OCI-M2 (cell line): ENCODE results near the gene KIZ.
"Not testable (repeated sequence)": the region's sequence is repeated elsewhere in the genome, so short reads cannot be mapped to it uniquely, and the experiment has no call there.

Experiments
- DNase-seq: peaks from one replicate; lab custom pipeline; 2025; ENCODE audit not compliant: unreplicated experiment; lab: John Stamatoyannopoulos, UW

KIZ gene

DNA sequence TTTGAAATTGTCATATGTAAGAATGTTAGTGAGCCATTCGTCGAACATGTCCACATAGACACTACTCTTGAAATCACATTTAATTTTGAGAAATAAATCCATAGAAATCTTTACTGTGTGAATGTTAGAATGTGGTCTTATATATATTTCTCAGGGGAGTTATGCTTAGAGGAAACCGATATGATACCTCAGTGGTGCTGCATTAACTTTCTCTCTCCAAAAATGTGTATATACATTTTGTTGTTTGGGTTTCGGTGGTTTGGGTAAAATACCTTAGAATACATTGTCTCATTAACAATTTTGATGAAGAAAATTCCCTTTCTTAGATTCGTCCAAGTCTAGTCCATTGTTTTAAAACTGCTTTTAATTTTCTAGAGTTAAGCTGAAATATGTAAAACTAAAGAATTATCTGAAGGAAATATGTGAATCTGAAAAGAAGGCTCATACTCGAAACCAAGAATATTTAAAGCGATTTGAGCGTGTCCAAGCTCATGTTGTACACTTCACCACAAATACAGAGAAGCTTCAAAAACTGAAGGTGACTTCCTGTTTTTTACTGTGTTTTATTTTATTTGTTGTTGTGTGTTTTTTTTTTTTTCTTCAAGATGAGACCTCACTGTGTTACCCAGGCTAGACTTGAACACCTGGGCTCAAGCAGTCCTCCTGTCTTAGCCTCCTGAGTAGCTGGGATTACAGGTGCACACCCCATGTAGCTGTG lies 10.3 kb downstream of the KIZ start:
- DNase-seq = no peak

DNA sequence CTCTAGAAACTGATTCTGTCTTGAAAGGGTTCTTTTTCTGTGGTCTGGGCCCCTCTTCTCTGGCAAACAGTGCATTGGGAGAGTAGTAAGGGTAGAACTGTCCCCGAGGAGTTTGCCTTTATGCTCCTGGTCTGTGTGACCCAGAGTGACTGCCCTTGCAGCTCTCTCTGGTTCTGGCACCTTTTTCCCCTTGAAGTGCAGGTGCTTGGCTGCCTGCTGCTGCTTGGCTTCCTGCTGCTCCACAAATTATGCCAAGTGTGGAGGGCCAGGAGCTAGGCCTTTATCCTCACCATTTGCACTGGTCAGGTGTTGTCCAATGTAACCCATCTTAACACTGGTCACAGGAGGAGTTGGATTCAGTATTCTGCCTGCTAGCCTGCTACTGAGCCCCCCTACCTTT lies 11.2 kb downstream of the KIZ start:
- no peak for DNase-seq

DNA sequence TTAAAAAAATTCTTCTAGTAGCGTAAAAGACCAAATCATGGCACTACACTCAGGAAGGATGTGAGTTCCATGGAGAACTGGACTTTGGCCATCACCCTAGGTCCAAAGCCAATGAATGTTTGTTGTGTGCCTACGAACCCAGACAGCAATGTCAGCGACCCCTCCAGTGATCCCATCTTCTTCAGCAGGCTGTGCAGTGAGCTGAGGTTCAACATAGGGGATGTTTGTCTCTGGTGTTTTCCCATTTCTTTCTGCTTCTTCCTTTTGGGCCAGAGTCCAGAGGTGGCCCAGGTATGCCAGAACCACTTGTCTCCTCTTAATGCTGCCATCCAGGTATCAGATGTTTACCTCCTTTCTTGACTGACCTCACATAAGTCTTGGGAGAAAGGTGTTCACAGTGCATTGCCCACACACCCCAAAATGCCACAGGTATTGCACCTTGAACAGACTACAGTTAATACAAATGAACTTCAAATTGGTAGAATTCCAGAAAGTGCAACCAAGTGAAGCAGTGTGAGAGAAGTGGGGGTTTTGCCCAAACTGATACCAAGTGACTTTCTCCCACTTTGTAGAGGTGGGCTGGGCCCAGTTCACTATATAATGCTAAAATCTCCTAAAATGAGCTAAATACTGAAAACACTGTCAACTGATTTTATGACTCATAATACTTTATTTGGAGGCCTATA lies 14.1 kb downstream of the KIZ start:
- no peak for DNase-seq

DNA sequence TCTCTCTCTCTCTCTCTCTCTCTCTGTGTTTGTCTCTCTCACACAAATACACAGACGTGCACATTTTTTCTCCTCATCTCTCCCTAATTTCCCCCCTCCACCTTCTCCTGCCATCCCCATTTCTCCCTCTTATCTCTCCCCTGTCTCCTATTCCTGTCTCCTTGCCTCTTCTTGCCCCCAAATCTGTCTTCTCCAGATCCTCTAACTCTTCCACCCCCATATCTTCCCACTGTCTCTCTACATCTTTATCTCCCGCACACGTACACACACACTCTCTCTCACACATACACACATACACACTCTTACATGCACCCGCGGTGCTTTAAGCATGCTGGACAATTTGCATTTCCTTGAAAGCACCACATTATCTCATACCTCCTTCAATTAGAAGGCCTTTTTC lies 15.9 kb downstream of the KIZ start:
- DNase-seq = no peak

DNA sequence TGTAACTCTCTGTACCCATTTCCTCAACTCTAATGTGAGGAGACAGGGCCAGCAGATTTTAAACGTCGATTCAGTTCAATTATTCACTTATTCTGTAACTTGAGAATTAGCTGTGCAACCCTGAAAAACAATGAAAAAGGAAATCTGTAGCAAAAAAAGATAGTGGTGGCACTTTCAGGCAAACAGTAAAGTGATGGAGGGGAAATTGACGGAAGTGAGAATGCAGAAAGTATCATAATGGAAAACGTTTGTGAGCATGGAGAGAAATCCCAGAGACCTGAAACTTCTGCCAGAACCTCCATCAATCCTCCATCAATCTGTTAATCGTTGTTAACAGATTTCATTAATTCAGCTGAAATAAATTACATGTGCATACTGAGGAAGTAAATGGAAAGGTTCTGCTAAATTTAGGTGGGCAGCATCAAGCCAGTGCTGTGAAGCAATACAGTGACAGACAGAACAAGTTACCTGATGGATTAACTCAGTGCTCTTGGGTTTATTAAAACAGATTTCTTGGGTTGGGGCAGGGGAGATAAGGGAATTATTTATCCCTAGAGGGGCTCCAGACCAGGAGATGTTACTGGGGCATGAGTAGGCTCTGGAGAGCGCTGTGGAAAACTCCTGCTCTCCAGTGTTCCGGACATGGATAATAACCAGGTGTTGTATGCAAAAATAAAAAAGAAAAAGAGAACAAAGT lies 17.5 kb downstream of the KIZ start:
- DNase-seq = no peak

DNA sequence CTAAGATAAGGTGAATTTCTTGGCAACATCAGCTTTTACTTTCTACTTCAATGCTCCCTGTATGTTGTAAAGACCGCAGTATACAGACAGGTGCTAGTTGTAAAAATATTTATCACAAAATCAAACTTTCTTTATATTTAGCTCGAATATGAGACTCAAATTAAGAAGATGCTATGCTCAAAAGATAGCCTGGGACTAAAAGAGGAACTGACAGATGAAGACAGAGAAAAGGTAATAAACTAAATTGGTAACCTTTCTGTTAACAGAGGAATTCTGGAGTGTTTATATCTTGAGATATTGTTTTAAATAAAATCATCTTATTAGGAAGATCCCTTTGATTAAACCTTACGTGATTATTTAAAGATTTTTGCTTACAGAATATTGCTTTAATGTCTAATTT lies 19.5 kb downstream of the KIZ start:
- DNase-seq = no peak

DNA sequence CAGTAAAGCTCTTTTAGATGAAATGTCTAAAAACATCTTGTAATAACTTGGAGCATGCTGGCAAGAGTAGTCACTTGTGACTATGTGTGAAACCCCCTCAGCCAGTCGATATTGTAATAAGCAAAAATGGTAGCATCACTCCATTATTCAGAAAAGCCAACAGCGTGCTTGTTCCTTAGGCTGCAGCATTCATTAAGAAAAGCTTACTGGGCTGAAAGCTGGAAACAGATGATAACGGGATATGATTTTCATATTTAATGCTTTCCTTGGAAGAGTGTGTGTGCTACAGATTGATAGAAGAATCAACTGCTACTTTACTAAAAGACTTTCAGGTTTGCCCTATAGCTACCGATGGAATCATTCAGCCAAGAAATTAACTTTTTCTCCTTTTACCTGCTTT lies 20.3 kb downstream of the KIZ start:
- DNase-seq = peak; percentile 39

DNA sequence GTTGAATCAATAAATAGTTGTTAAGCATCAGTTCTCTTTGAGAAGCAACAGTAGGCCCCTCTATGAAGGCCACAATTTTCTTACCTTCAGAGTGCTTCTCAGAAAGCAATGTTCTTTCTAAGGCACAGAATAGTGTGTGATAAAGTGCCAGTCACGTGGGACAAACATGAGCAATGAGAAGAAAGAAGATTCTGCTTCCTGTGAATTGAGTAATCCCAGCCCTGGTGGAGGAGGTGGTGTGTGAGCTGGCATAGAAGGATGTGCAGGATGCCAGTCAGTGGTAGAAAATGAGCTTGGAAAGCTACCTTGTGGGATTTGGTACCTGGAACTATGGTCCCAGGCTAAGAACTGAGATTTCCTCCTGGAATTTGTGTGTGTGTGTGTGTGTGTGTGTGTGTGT lies 21.7 kb downstream of the KIZ start:
- DNase-seq = no peak

DNA sequence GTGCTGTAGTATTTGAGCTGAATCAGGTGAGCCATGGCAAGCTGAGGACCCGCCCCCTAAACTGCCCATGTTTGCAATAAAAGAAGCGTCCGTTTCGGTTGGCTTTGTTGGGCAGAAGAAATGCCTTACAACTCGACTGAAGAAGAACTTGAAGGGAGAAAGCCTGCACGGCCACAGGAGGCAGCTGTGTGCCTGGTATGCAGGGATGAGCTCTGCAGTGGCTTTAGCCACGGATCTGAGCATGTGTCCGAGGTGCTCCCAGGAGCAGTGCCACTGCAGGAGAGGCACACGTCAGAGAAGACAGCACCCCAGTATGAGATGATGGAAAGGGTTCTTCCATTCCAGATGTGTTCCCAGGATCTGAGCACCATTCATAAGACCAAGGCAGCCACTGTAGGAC lies 23.5 kb downstream of the KIZ start:
- no peak for DNase-seq

DNA sequence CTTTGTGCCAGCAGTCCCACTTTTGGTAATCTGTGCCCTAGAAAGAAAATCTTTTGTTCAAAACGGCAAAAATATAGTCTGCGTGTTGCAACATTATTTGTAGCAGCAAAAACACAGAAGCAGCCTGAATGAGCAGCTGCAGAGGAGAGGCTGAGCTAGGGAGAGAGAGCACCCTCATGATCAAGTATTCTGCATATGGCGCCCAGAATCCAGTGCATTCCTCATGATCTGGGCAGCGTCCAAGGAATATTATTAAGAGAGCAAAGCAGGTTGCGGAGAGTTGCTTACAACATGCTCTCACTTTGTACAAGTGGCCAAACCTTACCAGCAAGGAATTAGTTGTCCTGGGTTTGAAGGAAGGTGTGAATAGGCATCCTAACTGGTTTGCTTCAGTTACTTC lies 25.9 kb downstream of the KIZ start:
- no peak for DNase-seq

DNA sequence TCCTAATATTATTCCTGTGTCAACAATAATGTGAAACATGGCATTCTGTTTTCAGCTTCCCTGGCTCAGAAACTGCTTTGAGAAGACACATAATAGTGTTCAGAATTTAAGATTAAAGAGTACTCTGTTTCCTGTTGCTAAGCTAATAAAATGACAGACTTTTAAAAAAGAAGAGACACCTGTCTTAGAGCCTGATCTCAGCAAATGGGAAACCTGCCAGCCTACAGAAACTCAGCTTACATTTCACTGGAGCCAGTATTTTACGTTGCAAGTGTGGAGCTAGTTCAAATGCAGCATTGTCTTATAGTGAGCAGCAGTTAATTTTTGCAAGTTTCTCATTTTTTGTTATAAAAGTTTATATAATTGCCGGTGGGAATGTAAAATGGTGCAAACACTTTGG lies 28.8 kb downstream of the KIZ start:
- DNase-seq = no peak

DNA sequence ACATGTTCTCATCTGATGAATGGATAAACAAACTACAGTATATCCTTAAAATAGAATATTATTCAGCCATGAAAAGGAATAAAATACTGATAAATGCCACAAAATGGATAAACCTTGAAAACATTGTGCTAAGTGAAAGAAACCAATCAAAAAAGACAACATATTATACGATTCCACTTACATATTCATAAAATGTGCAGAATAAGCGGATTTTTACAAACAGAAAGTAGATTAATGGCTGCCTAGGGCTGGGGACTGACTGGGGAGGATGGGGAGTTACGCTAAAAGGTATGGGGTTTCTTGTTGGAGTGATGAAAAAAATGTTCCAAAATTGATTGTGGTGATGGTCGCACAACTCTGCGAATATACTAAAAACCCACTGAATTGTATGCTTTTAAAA lies 29.4 kb downstream of the KIZ start:
- DNase-seq = no peak

DNA sequence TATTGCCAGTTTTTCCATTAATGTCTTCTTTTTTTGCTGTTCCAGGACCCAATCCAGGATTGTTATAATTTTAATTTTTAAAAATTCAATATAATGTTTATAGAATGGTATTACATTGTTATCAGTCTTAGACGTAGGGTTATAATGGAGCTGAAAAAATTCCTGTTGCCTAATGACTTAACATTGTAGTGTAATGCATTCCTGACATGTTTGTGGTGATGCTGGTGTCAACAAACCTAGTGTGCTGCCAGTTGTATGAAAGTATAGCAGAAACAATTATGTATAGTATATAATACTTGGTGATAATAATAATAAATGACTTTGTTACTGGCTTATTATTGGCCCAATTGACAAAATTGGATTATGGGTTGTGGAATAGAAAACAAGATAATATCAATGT lies 30.4 kb downstream of the KIZ start:
- DNase-seq = no peak

DNA sequence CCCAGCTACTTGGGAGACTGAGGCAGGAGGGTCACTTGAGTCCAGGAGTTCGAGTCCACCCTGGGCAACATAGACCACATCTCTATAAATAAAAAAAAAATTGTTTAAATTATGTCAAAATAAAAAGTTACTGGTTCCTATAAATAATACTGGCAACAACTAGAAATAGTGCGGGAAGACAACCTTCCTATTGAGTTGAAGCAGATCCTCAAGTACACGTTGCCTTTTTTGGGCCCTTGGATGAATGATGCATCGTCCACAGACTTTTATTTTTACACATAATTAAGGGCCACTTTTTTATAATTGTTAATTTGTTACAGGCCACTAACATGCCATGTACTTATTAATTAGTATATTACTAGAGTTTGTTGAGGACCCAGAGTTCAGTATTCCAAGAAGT lies 31.1 kb downstream of the KIZ start:
- no peak for DNase-seq

DNA sequence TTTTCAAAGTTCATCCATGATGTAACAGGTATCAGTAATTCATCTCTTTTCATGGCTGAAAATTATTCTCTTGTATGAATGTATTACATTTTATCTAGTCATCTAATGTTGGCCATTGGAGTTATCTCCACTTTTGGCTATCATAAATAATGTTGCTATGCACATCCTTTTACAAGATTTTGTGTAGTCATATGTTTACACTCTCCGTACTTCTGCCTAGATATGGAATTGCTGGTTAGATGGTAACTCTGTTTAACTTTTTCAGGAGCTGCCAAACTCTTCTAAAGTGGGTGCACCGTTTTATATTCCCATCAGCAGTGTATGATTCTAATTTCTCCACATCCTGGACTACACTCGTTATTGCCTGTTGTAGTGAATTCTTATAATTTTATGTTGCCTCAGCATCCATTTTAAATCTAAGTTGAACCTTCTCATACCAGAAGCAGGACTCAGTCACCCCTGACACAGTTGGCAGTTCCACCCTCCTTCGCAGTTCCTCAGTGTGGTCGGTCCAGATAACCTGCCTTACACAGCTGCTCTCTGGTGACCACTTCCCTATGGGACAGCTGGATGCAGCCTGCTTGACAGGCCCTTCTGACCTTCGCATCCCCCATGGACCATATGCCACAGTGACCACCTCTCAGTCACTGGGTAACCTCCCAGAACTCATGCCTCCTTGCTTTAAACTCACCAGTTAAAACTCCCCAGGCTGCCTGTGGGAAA lies 33.9 kb downstream of the KIZ start:
- DNase-seq = no peak

DNA sequence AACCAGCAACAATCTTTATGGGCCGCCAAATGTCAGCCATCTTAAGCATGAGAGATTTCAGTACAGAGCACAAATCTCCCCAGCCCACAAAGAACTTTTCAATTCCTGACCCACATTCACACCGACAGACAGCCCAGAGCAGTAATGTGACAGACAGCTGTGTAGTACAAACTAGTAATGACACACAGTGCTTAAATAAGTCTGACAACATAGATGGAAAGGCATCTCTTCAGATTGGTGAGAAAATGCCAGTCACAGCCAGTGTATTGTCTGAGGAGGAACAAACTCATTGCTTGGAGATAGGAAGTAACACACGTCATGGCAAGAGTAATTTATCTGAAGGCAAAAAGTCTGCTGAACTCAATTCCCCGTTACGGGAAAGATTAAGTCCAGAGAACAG lies 36.0 kb downstream of the KIZ start:
- no peak for DNase-seq

DNA sequence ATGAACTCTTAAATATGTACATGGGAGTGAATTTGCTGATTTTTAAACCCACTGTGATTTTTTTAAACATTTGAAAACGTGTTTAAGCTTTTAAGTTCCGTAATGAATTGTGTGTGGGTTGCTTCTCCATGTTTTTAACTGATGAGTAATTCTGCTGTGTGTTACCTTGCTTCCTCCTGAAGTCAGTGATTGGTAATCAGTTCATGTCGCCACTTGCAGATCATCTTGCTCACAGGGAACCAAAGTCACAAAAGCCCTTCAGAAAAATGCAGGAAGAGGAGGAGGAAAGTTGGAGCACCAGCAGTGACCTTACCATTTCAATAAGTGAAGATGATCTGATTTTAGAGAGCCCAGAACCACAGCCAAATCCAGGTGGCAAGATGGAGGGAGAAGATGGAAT lies 36.7 kb downstream of the KIZ start:
- DNase-seq = no peak

DNA sequence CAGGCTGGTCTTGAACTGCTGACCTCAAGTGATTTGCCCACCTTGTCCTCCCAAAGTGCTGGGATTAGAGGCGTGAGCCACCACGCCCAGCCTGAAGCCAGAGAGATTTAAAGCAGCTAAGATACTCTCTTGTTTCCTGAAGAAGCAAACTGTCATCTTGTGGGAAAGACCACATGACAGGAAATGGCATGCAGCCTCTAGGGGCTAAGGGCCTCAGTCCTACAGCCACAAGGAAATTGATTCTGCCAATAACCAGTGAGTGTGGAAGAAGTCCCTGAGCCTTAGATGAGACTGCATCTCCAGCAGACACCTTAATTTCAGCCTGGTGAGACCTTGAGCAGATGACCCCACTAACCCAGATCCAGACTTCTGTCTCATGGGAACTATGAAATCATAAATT lies 40.9 kb downstream of the KIZ start:
- DNase-seq = no peak

DNA sequence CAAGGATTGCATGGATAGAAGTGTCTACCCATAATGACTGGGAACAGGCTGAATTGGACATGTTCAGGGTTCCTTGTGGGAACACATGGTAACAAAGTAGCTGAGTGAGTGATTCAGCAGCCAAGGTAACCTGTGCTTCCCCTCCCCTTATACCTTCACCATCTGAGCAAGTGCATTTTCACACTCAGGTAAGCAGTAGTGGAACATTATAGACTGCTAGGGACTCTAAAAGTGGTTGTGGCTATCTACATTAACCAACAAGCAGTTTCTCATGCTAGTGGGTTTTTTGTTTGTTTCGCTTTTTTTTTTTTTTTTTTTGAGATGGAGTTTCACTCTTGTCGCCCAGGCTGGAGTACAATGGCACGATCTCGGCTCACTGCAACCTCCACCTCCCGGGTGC lies 41.4 kb downstream of the KIZ start:
- DNase-seq = no peak

DNA sequence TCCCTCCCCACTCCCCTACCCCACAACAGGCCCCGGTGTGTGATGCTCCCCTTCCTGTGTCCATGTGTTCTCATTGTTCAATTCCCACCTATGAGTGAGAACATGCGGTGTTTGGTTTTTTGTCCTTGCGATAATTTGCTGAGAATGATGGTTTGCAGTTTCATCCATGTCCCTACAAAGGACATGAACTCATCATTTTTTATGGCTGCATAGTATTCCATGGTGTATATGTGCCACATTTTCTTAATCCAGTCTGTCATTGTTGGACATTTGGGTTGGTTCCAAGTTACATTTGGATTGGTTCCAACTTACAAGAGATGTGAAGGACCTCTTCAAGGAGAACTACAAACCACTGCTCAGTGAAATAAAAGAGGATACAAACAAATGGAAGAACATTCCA lies 42.2 kb downstream of the KIZ start:
- not testable (repeated sequence) for DNase-seq

DNA sequence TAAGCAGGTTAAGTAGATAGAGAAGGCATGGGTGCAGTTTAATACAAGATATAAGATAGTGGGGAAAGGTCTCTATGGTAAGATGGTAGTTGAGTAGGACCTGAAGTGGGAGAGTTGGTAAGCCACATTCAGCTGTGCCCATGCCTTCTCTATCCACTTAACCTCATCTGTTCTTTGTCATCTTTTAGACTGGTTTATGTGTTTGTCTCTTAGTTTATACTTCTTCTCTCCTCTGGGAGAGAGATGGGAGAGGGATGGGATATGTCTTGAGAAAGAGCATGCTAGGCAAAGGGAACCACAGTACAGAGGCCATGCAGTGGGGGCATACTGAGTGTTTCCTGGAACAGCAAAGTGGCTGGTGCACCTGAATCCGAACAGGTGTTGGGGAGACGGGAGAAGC lies 46.7 kb downstream of the KIZ start:
- DNase-seq = no peak

DNA sequence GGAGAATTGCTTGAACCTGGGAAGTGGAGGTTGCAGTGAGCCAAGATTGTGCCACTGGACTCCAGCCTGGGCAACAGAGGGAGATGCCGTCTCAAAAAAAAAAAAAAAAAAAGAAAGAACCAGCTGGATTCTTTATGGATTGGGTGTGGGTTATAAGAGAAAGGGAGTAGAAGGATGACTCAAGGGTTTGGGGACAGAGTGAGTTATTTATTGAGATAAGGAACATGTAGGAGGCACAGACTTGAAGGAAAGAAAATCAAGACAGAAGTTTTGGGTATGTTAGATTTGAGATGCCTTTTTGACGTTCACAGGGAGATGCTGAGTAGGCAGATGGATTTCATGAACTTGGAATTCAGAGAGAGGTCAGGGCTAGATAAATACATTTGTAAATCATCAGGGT lies 47.6 kb downstream of the KIZ start:
- no peak for DNase-seq
